Mesangial cell (primary cell): ENCODE results near the gene FGD1. TPM values are rescaled to one million over a fixed set of nuclear protein-coding genes. Genes with fewer than 3 reads are reported as not detected.

ENCODE experiments used
- total RNA-seq: library from RNA; depleted of rRNA; stranded (reverse); fragments of >200 nt; gene quantifications from 2 replicates; pipeline ENCODE4 v1.2.3, GENCODE V29; 2015

The FGD1 gene
- 17.1 and 19.5 TPM in 2 replicates for total RNA-seq

DNA sequence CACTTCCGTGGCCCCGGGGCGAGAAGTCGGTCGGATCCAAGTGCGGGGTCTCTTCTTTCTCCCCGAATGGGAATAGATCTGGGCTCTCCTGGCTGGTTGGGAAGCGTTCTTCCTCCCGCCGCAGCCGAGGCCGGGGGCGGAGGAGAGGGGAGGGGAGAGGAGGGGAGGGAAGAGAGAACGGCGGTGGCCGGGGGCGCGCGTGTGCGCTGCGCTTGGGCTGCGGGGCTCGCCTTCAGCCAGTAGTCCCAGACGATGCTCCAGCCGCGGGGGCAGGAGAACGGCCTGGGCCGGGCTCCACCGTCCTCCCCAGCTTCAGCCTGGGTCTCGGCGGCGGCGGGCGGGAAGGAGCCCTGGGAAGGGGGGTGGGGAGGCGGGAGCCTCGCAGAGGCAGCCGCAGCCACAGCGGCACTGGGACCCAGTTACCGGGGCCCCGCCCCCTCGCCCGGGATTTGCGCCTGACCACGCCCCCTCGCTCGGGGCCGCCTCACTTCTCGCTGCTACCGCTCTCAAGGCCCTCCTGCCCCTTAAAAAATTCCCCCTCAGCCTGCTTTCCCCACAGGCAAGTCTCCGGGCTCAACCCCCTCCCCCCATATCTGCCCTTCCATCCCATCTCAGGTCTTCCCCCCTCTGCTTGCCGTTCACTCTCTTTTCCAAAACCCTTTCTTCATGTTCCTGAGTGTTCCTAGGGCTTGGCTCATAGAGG, at the start of gene FGD1:
Gene FGD1 (minus strand): TSS at position 421 of the 703 bp plus-strand sequence. CDS start 802 bp downstream, outside the sequence.

GRCh38 chrX:54529552-54530356, 33.7 kb upstream of the FGD1 start, which contains the start of gene GNL3L:
Gene GNL3L, plus strand, starts transcription at chrX:54530219. Its CDS starts 2,348 bp downstream, at chrX:54532567.

DNA sequence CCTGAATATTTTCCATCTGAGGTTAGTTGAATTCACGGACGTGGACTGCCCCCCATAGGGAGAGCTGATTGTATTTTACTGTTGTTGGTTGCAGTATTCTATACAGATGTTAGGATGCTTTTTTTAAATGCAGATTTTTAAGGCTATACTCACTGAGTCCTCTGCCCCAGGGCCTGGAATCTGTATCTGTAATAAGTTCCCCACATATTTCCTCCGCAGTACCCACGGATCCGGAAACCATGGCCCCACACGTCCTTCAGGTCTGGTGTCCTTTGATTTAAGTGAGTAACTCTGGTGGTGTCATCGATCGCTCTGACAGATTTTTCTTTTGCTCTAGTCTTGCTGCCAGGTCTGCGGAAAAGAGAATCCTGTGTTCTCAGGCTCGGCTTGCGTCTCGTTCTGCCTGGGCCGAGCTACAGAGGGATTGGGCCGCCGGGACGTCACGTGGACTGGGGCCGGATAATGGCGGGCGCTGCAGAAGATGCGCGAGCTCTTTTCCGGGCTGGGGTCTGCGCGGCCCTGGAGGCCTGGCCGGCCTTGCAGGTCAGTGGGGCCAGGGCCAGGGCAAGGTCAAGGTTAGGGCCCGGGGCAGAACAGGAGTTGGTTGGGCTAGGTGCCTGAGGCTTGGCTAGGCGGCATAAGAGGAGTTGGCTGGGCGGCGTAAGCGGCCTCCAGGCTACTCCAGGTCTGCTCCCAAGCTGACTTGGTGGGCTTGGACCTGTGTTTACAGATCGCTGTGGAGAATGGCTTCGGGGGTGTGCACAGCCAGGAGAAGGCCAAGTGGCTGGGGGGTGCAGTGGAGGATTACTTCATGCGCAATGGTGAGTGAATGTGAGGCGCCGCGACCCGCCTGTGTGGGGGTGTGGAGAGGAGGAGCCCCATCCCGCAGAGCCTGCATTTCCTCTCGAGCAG, 55.8 kb downstream of the FGD1 start, which contains the start of gene TSR2:
Gene TSR2 (plus strand): TSS at position 445 of the 912 bp plus-strand sequence. CDS start 18 bp downstream, at position 463.

Other genes with a start within 250 kb of the FGD1 start
- 1.3 and 1.5 TPM in 2 replicates for gene WNK3, start 138.2 kb downstream of the FGD1 start, total RNA-seq
- gene TSR2, start 55.8 kb downstream of the FGD1 start, total RNA-seq, result 6.3 and 10.3 TPM in 2 replicates
- 30.5 and 30.6 TPM in 2 replicates for gene GNL3L, start 34.0 kb upstream of the FGD1 start, total RNA-seq